HG03439 (cell line): ENCODE data around the gene TJP1.
"Not testable (repeated sequence)": the region's sequence is repeated elsewhere in the genome, so short reads cannot be mapped to it uniquely, and the experiment has no call there.

Experiments used
- ATAC-seq: cut with Tn5 transposase; IDR thresholded peaks from one replicate; pipeline ENCODE4 v1.9.1; 2021; ENCODE audit warnings: mild to moderate bottlenecking, moderate library complexity; ENCODE audit not compliant: unreplicated experiment

TJP1 gene

DNA sequence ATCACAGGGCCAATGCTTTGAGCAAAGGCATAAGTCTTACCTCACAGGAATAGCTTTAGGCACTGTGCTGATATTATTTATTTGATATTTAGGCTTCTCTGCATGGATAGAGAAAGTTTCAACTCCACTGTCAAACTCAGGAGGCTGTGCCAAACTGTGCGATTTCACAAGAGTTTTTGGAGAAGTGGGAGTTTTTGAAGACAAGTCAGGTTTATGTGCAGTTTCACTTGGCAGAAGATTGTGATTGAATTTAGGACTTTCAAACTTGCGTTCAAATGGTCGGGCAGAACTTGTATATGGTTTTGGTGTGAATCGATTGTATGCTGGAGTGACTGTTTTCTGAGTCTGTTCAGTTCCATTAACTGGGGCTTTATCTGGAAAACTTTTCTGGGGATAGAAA is 113.7 kb downstream of the TJP1 start:
- ATAC-seq, result no peak

GRCh38 chr15:29704950-29705597 is 117.2 kb downstream of the TJP1 start:
- no peak for ATAC-seq

DNA sequence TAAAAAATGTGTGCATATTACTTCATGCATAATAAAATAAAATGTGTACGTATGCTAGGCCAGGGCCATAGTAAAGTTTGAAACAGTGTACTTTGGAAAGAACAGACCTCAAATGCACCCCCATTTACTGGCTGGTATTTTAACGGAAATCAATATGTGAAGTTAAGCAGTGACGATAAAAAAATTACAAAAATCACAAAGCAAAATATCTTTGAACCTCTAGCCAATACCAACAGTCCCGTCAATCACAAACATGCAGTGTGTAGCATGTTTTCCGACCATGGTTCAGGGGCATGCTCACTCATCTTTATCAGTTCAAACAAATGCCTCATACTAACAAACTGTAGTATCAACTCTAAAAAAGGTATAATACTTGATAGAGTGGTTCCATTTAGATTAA is 121.1 kb downstream of the TJP1 start:
- ATAC-seq, result no peak

GRCh38 chr15:29700296-29700695 is 122.0 kb downstream of the TJP1 start:
- ATAC-seq, result no peak

DNA sequence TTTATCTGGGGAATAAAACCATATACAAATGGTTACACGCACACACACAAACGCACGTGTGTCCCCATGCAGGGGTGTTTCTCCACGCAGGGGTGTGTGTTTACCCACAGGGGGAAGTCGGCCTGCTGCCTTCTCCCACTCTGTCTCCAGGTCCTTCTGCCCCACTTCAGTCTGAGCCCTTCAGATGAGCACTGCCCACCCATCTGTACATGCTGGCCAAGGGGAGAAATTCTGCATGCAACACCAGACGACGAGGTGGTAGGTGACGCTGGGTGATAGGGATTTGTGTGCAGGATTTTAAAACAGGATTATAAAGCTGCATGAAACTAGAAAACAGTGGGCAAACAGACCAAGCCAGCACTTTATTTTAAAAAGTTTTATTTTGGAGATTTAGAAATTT is 122.5 kb downstream of the TJP1 start:
- no peak for ATAC-seq

- no peak for ATAC-seq
Observed at GRCh38 chr15:29698030-29698701, 124.1 kb downstream of the TJP1 start.

DNA sequence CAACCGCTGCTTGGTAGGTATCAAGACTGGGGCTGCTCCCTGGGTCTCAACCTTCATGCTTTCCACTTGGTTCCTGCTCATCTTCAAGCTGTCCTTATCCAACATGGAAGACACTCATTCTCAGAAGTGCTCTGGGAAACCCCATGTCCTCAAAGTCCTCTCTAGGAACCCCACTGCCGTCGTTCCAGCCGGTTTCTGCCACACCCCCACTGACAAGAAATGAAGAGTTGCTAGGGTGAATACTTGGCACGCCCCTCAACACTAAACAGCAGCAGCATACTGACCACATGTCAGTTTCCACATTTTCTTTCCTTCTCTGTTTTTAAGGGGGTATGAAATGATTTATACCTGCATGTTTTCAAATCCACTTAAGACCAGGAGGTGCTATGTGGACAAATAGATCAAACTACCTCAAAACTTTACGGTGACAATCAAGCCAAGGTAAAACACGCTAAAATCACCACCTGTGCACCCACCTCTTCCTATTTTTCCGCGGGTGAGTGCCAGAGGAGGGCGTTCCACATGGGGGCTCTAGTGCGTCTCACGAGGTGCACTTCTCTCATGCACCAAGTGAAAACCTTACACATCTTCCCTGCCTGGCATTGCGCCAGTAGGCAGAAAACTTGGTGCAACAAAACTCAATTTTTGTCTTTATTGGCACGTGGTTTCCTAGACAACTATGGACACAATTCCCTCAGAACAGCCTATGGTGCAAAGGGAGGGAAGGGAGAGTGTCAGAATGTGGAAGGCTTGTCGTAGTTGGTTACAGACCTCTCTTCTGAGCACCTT is 125.1 kb downstream of the TJP1 start:
- ATAC-seq, result no peak

GRCh38 chr15:29696506-29696905 is 125.8 kb downstream of the TJP1 start:
- not testable (repeated sequence) for ATAC-seq

GRCh38 chr15:29695489-29696167 is 126.6 kb downstream of the TJP1 start:
- ATAC-seq, result no peak

- ATAC-seq, result no peak
Observed at GRCh38 chr15:29693225-29693624, 129.0 kb downstream of the TJP1 start.

- no peak for ATAC-seq
Observed at GRCh38 chr15:29692527-29692926, 129.7 kb downstream of the TJP1 start.

DNA sequence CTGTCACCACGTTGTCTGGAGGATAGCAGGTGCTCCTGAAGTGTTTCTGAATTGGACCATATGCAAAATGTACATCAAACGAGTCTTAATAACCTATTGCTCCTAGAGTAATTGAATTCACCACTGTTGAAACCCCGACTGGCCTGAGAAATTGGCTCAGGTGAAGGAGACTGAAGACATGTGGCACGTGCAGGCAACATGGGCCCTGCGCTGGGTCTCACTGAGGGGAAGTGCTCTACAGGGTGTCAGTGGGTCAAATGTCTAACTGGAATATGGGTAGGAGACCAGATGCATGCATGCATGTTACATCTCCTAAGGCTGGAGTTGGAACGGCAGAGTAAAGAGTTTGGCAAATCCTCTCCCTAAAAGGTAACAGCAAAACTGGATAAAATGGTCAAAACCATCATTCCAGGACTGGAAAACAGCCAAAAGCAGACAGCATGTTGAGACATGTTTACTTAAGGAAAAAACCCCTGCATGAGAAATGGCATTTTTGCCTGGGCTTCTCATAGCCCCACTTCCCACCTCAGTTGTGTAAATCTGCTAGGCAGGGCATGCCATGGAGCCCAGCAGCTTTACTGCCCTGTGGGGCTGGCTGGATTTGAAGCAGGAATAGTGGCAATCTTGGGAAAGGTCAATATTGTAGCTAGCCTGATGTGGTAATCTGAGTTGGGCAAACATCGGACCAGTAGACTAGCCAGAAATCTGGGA is 131.3 kb downstream of the TJP1 start:
- ATAC-seq, result no peak

DNA sequence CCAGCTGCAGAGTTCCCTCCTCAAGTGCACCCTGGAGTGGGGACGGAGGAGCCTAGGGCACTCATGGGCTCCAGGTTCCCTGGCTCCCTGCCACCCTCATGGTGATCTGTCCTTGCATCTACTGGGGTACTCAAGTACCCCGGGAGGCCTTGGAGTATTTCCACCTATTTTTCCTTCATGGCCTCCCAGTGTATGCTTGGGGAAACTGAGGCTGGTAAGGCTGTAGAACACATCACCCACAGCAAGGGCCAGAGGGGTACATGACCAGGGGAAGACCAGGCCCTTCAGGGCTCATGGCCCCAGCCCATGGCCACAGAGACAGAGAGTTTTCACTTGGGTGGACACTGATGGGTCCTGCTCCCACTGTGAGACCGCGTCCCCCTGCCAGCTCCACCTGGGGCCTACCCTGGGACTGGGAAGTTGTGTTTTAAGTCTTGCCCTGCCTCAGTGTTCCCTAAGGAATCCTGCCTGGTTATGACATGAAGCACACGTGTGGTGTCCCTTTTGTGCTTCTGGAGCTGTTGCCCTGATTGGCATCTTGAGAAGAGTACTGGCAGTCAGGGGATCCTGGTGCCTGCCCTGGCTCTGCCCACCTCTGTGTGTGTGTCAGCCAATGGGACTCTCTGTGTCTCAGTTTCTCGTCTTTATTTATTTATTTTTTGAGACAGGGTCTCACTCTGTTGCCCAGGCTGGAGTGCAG is 132.8 kb downstream of the TJP1 start:
- no peak for ATAC-seq

- ATAC-seq, result no peak
Observed at GRCh38 chr15:29688506-29689286, 133.6 kb downstream of the TJP1 start.

GRCh38 chr15:29687939-29688505 is 134.2 kb downstream of the TJP1 start:
- ATAC-seq, result no peak

- ATAC-seq, result no peak
Observed at GRCh38 chr15:29687204-29687815, 135.0 kb downstream of the TJP1 start.

GRCh38 chr15:29686445-29687203 is 135.6 kb downstream of the TJP1 start:
- no peak for ATAC-seq

DNA sequence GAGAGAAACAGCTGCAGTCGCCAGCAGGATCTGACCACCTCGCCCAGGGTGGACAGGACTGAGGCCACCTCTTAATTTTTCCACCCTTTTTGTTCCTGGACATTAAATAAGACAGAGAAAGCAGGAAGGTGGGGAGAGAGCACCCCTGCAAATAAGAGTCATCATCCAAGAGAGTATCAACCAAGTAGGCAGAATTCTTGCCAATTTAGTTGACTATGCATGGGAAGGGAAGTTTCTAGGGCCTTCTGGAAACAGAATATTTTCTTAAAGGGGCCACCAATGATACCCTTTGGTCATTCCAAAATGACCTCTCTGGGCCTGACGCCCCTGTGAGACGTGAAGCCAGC is 136.2 kb downstream of the TJP1 start:
- ATAC-seq, result no peak
